ENCODE measurements around the gene PCGF3.
"Not testable (repeated sequence)": the region's sequence is repeated elsewhere in the genome, so short reads cannot be mapped to it uniquely, and the experiment has no call there.

The PCGF3 gene

DNA sequence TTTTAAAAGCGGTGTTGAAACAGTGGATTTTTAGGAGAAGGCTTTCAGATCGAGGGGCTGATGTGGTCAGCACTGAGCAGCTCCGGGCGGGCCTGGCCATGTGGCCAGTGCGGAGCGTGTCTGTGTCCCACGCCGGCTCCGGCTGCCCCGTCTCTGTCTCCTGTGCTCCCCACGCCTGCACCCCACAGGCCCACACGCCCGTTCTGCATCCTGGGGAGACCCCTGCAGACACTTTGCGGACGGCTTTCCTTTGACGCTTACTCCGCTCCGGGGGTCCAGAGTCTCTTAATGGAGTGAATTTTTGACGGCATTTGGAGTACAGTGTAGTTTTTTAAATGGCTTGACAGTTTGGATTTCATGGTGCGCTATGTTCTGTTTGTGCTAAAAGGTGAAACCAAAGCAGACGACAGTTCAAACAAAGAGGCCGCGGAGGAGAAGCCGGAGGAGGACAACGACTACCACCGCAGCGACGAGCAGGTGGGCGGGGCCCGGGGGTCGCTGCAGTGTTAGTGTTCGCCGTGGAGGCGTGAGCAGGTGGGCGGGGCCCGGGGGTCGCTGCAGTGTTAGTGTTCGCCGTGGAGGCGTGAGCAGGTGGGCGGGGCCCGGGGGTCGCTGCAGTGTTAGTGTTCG is 38.7 kb downstream of the PCGF3 start:
- no peak for DNase-seq

DNA sequence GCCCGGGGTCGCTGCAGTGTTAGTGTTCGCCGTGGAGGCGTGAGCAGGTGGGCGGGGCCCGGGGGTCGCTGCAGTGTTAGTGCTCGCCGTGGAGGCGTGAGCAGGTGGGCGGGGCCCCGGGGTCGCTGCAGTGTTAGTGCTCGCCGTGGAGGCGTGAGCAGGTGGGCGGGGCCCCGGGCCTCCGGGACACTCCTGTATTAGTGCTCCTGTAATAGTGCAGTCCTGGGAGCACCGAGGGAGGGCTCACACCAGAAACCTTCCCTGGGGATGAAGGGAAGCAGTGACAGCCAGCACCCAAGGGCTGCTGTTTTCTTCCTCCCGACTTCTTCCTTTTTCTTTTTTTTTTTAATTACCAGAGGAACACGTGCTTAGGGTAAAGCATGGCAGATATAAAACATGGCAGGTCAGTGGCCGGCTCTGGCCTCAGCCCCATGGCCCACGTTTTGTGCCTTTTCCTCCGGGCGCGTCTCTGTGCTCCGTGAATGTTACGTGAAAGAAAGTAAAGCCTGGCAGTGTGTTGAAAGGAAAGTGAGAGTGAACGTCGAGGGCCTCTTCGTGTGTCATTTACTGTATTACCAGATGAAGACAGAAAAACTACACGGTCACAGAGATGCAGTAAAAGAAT is 42.0 kb downstream of the PCGF3 start:
- DNase-seq: no peak

DNA sequence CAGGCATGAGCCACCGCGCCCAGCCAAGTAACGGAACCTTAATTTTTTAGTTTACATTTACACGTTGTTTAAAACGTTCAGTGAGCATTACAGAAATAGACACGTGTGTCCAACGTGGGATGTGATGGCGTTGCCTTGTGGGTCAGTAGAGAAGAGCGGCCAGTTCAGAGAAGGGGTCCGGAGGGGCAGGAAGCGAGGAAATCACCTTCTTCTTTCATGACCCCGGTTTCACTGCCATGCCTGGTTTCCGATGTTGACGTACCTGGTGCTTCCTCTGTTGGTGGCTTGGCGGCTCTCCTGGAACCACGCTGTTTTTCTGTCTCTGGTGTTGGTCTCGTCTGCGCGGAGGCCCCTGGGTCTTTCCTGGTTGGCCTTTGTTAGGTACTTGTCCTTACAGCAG is 42.8 kb downstream of the PCGF3 start:
- DNase-seq: no peak

DNA sequence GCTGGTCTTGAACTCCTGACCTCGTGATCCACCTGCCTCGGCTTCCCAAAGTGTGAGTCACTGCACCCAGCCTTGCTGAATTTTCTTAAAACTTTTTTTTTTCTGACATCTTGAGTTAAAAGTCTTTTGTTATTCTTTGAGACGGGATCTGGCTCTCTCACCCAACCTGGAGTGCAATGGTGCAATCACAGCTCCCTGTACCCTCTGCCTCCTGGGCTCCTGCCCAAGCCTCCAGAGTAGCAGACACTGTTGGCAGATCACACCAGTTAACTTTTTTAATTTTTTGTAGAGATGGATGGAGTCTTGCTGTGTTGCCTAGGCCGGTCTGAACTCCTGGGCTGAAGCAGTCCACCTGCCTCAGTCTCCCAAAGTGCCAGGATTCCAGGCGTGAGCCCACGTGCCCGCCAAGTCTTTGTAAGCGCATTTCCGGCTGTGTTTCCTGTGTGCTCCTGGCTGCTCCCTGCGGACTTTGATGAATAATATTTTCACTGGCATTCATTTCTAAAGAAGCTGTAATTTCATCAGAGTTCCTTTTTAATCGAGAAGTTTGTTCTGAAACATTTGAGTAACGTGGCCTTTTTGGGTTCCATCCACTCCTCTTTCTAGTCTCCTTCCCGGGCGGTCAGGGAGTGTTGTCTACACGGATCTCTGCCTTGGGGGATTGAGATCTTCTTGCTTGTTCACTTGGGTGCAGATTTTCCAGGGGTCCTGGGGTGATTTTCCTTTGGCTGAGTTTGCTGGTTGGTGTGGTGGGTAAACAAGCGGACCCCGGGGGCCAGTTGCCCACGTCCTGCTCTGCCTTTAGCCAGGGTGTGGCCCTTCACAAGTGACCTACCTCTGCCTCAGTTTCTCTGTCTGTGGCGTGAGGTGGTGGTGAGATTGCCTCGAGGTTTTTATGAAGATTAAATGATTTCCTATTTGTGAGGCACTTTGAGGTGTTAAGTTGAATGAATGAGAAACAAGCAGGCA is 44.4 kb downstream of the PCGF3 start:
- no peak for DNase-seq

DNA sequence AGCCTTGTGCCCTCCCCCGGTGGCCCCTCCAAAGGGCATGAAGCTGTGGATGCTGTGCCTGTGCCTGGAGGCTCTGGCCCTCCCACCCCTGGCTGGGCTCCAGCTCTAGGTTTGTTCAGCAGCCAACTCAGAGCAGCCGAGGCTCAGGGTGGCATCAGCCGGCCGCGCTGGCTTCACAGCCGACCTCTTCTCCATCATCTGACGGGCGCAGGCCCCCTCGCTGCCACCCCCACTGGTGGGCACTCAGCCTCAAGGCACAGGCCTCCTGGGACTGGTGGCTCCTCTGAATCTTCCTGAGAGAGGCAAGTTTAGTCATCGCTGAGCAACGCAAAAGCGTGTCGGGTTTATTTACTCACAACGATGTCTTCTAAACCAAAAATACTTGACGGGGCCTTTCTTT is 46.0 kb downstream of the PCGF3 start:
- DNase-seq: no peak

DNA sequence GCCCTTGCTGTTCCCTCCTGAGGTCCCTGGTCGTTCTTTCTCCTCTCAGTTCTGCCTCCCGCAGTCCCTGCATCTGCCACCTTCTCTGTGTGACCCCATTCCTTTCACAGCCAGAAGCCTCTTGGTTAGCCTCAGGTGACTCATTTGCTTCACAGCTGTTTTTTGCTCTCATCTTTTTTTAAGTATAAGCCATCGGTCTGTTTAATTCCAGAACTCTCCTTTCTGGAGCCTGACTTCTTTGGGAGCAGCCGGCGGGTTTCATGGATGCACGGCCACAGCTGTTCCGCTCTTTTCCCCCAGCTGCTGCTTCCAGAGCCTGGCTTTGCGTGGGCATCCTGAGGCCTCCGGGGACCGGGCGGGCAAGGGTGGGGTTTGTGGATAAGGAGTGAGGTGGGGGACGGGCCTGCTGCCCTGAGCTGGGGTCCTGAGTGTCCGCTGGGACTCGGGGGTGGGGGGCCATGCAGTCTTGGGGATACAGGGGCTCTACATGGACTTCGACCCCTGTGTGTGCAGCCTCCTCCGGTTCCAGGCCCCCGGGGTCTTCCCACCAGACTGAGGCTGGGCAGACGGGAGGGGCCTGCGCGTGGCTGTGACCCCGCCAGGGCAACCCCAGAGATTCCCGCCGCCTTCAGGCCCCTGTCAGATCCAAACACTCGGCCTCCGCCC is 46.7 kb downstream of the PCGF3 start:
- DNase-seq: no peak

DNA sequence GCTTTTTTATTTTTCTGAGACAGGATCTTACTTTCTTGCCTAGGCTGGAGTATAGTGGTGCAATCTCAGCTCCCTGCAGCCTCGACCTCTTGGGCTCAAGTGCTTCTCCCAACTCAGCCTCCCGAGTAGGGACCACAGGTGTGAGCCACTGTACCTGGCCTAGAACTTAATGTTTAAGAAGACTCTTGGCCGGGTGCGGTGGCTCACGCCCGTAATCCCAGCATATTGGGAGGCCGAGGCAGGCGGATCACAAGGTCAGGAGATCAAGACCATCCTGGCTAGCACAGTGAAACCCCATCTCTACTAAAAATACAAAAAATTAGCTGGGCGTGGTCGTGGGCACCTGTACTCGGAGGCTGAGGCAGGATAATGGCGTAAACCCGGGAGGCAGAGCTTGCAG is 47.6 kb downstream of the PCGF3 start:
- not testable (repeated sequence) for DNase-seq

DNA sequence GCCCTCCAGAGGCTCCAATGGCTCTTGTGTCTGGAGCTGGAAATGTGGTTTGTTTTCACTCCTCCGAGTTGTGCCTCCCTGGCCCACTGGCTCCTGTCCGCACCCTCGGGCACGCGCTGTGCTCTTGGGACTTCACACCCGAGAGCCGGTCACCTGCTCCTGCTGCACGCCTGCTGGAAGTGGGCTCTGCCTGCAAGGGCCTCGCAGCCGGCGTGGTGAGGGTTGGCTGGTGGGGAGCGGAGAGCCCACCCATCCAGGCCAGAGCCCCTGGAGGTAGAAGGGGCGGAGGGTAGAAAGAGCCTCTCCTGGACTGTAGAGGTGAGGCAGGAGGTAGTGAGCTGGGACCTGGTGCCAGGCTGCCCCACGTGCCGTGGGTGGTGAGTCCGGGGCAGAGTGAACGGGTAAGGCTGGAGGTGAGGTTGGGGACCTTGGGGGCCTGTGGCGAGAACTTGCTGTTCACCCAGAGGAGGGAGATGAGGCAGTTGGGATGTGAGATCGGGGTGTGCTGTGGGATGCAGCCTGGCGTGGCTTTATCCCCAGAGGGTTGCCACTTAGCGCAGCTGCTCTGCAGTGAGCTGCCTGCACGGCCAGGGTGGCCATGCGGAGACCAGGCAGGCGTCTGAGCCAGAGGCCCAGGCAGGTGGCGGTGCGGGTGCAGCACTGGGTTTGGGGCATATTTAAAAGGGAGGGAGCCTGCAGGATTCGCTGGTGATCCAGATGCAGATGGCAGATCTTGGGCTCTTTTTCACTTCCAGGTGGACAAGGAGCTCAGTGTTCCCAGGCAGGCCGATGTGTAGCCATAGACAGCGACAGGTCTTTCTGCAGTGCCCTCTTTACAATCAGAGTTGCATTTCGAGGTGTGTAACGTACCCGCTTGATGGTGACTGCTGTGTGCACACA is 48.8 kb downstream of the PCGF3 start:
- DNase-seq: no peak

DNA sequence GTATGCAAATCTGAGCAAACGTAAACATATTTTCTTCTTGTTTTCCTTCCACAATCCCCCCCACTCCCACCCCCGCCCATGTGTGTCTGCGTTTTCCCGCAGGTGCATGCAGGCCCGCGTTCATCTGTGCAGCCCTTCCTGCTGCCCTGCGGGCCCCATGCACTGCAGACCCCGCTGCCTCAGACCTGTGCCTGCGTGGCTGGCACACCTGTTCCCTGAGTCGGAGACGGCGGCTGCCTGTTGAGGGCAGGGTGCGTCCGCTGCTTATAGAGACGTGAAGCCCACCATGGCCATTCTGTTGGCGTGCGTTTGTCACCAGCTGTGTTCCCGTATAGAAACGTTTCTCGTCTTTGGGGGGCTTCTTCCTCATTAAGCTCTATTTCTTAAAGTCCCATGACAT is 51.5 kb downstream of the PCGF3 start:
- DNase-seq: no peak

DNA sequence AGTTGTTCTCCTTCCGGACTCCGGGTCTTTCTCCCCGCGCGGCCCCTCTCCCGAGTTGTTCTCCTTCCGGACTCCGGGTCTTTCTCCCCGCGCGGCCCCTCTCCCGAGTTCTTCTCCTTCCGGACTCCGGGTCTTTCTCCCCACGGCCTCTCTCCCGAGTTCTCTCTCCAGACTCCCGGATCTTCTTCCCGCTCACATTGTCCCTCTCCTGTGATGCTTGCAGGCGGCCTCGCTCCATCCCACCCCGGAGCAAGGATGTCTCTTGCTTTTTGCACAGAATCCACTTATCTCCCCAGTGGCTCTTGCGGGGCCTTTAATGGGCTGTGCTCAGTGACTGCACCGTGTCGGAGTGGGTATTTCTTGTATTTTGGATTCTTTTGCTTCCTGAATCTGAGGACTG is 54.2 kb downstream of the PCGF3 start:
- not testable (repeated sequence) for DNase-seq

DNA sequence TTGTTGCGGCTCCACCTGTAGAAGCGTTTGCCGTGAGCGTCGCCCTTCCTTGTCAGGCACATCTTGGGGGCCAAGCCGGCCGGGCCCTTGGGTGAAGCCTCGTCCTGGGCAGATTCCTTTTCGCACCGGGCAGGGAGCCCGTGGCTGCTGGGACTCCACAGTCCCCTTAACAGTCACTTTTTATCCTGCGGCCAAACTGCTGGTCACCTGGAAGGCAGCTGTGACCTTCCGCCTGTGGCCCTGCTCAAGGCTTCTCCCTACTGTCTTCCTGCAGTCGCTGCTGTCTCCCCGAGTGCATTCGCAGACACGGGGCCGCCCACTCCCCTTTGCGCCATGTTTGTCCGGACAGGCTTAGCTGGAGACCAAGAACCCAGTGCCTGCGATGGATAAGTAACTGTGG is 55.0 kb downstream of the PCGF3 start:
- no peak for DNase-seq

DNA sequence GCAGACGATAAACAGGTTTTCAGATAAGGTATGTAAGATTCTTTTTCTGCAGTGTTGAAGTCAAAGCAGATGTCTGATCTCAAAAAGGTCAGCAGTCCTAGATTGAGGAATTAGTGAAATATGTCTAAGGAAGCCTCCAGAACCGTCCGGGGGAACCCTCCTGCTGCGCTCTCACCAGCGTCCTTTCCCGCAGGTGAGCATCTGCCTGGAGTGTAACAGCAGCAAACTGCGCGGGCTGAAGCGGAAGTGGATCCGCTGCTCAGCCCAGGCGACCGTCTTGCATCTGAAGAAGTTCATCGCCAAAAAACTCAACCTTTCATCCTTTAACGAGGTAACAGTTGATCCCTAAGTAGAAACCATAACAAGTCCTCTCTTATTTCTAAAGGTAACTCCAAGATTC is 55.5 kb downstream of the PCGF3 start:
- DNase-seq: no peak

DNA sequence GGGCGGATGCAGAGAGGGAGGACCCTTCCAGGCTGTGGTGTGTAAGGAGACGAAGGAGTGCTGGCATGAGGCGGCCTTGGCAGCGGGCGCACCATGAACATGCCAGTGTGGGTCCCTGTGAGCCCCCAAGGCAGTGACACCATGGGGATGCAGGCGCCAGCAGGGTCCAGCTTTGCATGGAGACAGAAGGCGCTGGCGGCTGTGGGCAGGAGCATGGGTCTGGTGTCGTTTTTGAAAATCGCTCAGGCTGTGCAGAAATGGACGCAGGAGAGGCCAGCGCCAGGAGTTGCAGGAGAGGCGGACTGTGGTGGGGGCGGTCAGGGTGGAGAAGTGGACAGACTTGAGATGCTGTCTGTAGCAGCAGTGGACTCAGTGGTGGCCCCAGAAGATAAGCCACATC is 56.1 kb downstream of the PCGF3 start:
- no peak for DNase-seq

DNA sequence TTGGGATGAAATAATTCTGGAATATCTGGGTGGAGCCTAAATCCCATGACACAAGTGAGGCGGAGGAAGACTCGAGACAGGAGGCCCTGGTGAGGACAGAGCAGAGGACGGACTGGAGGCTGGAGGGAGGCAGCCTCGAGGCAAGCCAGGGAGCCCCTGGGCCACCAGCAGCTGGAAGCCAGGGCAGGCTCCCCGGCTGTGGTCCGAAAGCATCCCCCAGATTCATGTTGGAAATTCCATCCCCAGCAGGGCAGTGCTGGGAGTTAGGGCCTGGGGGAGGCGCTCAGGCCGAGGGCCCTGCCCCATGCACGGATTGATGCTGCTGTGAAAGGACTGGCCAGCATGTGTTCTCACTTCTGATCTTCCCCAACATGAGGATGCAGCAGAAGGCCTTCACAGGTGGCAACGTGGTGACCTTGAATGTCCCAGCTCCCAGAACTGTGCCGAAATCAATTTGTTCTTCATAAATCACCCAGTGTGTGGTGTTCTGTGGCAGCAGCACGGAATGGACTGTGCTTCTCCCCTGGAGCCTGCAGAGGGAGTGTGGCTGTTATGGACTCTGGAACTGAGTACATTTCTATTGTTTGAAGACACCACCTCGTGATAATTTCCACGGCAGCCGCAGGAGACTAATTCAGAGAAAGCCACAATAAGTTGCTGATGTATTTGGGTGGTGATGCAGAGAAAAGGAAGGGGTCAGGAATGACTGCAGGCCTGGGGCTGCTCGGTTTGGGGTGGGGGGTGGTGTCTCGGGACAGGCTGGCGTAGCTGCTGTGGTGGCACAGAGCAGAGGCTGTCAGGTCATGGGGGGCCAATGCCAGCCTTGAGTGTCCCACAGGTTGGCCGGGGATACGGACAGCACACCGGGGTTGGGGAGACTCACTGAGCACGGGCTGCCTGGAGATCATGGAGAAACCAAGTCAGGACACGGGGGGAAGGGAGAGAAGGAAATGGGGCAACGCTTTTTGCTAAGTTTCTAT is 56.9 kb downstream of the PCGF3 start:
- DNase-seq: no peak

DNA sequence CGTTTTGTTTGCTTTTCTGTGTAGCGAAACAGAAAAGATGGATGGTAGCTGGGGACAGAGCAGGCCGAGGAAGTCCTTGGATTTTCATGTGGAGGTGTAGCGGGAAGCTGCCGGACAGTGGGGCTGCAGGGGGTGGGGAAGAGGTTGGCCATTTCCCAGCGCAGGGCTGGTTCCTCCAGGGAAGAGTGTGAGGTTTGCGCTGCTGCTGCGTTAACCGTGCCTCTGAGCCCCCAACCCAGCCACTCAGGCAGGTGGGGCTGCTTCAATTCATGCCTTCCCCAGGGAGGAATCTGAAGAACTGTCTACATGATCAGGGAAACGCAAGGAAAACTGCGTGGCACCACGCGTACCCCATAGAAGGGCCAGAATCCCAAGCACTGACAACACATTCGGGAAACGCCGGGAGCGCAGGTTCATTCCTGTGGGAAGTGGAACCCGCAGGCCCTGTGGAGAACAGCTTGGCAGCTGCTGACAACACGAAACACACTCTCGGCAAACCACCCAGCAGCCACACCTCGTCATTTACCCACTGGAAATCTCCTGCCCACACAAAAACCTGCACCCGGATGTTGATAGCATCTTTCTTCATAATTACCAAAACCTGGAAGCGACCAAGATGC is 57.7 kb downstream of the PCGF3 start:
- no peak for DNase-seq

DNA sequence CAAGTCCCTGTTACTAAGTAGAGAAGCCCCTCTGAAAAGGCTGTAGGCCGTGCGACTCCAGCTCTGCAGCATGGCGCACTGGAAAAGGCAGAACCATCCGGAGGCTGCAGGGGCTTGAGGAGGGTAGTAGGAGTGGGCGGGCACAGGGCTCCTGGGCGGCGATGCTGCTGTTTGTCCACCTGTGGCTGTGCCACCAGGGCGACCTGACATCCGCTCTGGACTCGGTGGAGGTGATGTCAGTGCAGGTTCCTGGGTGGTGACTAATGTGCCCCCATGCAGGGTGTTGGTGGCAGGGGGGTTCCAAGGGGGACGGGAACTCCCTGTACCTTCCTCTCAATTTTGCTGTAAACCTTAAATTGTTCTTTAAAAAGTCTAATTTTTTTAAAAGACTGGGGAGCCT is 58.3 kb downstream of the PCGF3 start:
- DNase-seq: no peak

DNA sequence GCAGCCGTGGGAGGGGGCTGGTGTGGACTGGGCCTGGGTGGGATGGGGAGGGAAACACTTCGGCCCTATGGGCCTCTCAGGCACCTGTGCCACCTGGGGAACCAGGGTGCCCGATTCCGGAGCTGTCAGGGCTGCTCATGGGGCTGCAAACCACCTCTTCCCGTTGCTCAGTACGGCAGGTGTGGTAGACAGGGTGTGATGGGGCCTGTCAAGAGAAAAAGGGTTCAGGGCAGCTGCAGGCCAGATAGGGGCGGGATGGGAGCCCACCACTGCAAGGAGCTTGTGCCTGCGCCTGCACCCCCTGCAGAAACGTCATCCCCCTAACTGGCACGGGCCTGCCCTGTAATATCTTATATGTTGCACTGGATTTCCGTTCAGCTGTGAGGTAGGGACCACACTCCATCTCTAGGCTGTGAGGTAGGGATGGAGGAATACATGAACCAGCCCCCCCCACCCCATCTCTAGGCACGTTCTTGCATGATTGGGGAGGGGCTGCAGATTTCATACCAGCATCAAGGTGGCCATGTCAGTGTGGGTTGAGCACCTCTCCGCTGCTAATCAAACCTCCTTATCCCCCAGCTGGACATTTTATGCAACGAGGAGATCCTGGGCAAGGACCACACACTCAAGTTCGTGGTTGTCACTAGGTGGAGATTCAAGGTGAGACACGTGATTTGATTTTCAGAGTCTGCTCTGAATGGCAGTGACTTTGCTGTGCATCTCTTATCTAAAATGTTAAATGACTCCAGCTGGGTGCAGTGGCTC is 59.0 kb downstream of the PCGF3 start:
- DNase-seq: no peak

DNA sequence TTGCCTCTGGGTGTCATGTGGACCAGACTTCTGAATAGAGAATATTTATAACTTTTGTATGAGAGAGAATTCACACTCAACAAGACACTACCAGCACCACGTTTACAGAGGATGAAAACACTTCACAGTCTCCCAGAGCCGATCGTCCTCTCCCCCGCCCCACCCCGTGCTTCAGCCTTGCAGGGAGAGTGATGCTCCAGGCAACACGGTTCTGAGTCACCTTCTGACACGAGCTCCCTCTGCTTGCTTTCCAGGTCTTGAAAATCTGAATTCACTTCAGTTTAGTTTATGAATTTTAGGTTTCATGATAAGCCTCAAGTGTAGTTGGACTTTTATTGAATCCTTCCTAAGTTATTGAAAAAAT is 60.5 kb downstream of the PCGF3 start:
- DNase-seq: no peak

DNA sequence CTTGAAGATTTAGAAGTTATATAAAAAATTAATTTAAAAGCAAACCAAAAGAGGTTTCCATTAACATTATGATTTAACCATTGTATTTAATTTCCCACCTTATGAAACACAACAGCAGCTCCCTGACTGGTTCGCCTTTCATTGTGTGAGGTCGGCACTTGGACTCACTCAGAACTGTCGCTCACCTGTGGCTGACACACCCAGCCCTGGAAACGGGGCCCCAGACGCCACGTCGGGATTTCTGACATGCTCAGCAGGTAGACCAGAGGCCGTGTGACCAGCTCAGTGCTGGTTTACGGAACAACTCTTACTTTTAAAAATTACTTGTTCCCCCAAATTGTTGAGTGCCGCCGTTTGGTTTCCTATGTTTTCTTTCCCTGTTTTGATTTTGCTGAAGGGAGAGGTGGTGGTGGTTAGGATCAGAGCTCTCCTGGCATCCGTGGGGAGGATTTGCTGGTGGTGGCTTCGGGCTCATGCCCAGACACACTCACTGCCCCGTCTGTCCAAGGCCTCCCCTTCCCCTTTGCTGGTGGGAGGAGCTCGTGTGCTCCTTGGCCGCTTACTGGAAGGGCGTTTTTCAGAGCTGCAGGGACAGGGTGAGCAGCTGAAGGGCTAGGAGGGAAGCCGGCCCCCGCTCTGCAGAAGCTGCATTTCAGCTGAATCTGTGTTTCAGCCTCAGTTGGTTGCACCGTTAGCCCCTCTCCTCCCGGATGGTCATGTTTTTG is 61.1 kb downstream of the PCGF3 start:
- DNase-seq: no peak
